Nephron progenitor cell (in vitro differentiated cells): ENCODE measurements around the gene BAHCC1.
A peak's percentile ranks its signal among the peaks of the same experiment; 100 is the strongest.

Experiments used
- DNase-seq: peaks from one replicate; pipeline ENCODE4 v3.0.0; 2021
- H3K27ac Mint-ChIP-seq: 2 replicates; pipeline ENCODE4 v1.8.0; 2021; ENCODE audit warnings: mild to moderate bottlenecking, moderate library complexity, mixed read lengths
- H3K27me3 Mint-ChIP-seq: 2 replicates; pipeline ENCODE4 v1.8.0; 2021; ENCODE audit warnings: mild to moderate bottlenecking, low read depth, mixed read lengths; ENCODE audit not compliant: poor library complexity
- H3K36me3 Mint-ChIP-seq: 2 replicates; pipeline ENCODE4 v1.8.0; 2021; ENCODE audit warnings: low read depth, mixed read lengths
- H3K4me1 Mint-ChIP-seq: 2 replicates; pipeline ENCODE4 v1.8.0; 2021; ENCODE audit warnings: mixed read lengths
- H3K4me3 Mint-ChIP-seq: 2 replicates; pipeline ENCODE4 v1.8.0; 2021; ENCODE audit warnings: mild to moderate bottlenecking, moderate library complexity, mixed read lengths
- H3K9me3 Mint-ChIP-seq: 2 replicates; pipeline ENCODE4 v1.8.0; 2021; ENCODE audit warnings: mild to moderate bottlenecking, moderate library complexity, mixed read lengths
- CTCF ChIP-seq: fragments of 200-600 bp; sonication (generic); IDR thresholded peaks from 2 replicates; pipeline ENCODE4 v1.5.0; 2021; ENCODE audit warnings: antibody characterized with exemption

The BAHCC1 gene

DNA sequence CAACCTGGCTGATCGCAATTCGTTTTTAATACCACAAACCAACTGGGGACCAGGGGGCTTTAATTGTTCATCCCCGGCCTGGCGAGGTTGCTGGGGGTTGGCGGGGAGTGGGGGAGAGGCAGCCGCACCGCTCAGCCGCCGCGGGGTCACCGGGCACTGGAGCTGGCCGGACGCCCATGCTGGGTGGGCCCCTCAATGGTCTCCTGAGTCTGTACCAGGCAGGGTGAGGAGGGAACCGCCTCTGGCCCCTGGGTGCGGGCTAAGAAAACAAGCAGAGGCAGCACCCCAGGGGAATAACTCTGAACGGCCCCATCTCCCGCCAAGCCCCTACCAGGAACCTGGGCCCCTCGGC, 73.5 kb downstream of the BAHCC1 start:
- H3K9me3 Mint-ChIP-seq = no peaks in the 10 kb centered on the region
- DNase-seq = no peak

GRCh38 chr17:81469266-81469665, 74.0 kb downstream of the BAHCC1 start:
- no peak for TF ChIP-seq CTCF
- Mint-ChIP-seq H3K4me1 (peaks cover 41% of the 10 kb centered on the region), H3K27ac (peak overlapping the region; percentile 96), H3K36me3 (peaks cover 22% of the 10 kb centered on the region), H3K9me3 (no peaks in the 10 kb centered on the region), H3K4me3 (no peak overlapping the region), H3K27me3 (peaks cover 2% of the 10 kb centered on the region)
- DNase-seq = no peak

More for the DNA sequence above, 73.5 kb downstream of the BAHCC1 start:
- peaks cover 5% of the 10 kb centered on the region for H3K27me3 Mint-ChIP-seq
- no peak for TF ChIP-seq CTCF
- peaks cover 41% of the 10 kb centered on the region for H3K4me1 Mint-ChIP-seq
- peak overlapping the region; percentile 93 for H3K27ac Mint-ChIP-seq
- no peak overlapping the region for H3K4me3 Mint-ChIP-seq
- H3K36me3 Mint-ChIP-seq = peaks cover 24% of the 10 kb centered on the region

- H3K27me3 Mint-ChIP-seq = no peaks in the 10 kb centered on the region
- no peak overlapping the region for H3K4me3 Mint-ChIP-seq
- no peaks in the 10 kb centered on the region for H3K9me3 Mint-ChIP-seq
- peak overlapping the region; percentile 92 for H3K27ac Mint-ChIP-seq
- TF ChIP-seq CTCF = no peak
- no peak for DNase-seq
- peaks cover 45% of the 10 kb centered on the region for H3K4me1 Mint-ChIP-seq
- H3K36me3 Mint-ChIP-seq = peaks cover 19% of the 10 kb centered on the region
Observed at GRCh38 chr17:81470270-81470943, 75.2 kb downstream of the BAHCC1 start.

- Mint-ChIP-seq H3K27ac (peak overlapping the region; percentile 92), H3K27me3 (peaks cover 5% of the 10 kb centered on the region), H3K9me3 (no peaks in the 10 kb centered on the region), H3K4me1 (peaks cover 45% of the 10 kb centered on the region), H3K4me3 (no peak overlapping the region), H3K36me3 (peaks cover 14% of the 10 kb centered on the region)
- DNase-seq = no peak
- TF ChIP-seq CTCF = no peak
Observed at GRCh38 chr17:81470944-81471817, 75.9 kb downstream of the BAHCC1 start.

DNA sequence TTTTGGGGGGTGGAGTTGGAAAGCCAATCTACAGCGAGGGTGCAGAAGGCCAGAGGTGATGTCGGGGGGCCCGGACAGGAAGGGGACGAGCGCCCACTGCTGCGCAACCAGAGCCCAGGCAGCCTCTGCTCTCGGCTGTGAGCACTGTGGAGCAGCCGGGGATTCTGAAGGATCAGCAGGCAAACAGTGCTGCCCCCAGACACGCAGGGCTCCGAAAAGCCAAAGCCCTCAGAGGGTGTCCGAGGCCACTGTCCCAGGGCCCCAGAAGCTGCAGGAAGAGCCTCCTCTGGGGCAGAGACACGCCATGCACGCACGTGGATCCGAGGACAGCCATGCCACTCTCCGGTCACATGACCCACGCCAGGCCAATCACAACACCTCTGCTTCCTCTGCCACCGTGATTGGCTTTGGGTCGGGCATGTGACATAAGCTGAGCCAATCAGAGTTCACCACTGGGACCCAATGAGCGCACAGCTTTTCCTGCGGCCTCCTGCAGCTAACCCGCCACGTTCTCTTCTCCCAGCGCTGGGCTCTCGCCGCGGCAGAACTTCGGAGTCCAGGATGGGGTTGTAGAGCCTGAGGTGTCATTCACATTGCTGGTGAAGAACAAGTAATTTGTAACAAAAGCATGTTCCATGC, 76.7 kb downstream of the BAHCC1 start:
- Mint-ChIP-seq H3K4me3 (no peak overlapping the region), H3K9me3 (peaks cover under 1% of the 10 kb centered on the region), H3K27ac (peak overlapping the region; percentile 42), H3K36me3 (peaks cover 7% of the 10 kb centered on the region), H3K4me1 (peaks cover 41% of the 10 kb centered on the region), H3K27me3 (peaks cover 13% of the 10 kb centered on the region)
- TF ChIP-seq CTCF = no peak
- no peak for DNase-seq
